Upper lobe of right lung (tissue), 1 donor: ENCODE measurements around the gene OR4E1. TPM values are rescaled to one million over a fixed set of nuclear protein-coding genes. Genes with fewer than 3 reads are reported as not detected.
"Not testable (repeated sequence)": the region's sequence is repeated elsewhere in the genome, so short reads cannot be mapped to it uniquely, and the experiment has no call there.

ENCODE experiments used
- ATAC-seq: fragments of 200-7000 bp; cut with Tn5 transposase; one replicate; pipeline ENCODE4 v1.9.1; 2020; ENCODE audit warnings: mild to moderate bottlenecking, moderate library complexity
- DNase-seq: peaks from one replicate; pipeline ENCODE4 v3.0.0-alpha.2; 2020
- H3K27ac ChIP-seq: fragments of 200-600 bp; one replicate; pipeline ENCODE4 v1.8.0; 2022
- H3K27me3 ChIP-seq: fragments of 200-600 bp; one replicate; pipeline ENCODE4 v1.8.0; 2022; ENCODE audit warnings: mild to moderate bottlenecking
- H3K36me3 ChIP-seq: fragments of 200-600 bp; one replicate; pipeline ENCODE4 v1.8.0; 2022
- H3K4me1 ChIP-seq: fragments of 200-600 bp; one replicate; pipeline ENCODE4 v1.8.0; 2022
- H3K4me3 ChIP-seq: fragments of 200-600 bp; one replicate; pipeline ENCODE4 v1.8.0; 2022; ENCODE audit warnings: mild to moderate bottlenecking
- H3K9me3 ChIP-seq: fragments of 200-600 bp; one replicate; pipeline ENCODE4 v1.8.0; 2022
- CTCF ChIP-seq: fragments of 200-600 bp; IDR thresholded peaks from one replicate; pipeline ENCODE4 v1.8.0; 2022; ENCODE audit warnings: antibody characterized with exemption
- intact Hi-C: fragments of 100-400 bp; cut with DNase I; formaldehyde crosslinking; loops from one replicate; pipeline ENCODE4 v1.11.0; 2022
- total RNA-seq: library from RNA; stranded (reverse); fragmentation: NEBNext Ultra II Directional; extraction: Animal tissue kit (Norgen Biotek cat#: 25700); gene quantifications from one replicate; pipeline ENCODE4 v1.2.1, GENCODE V29; 2021
- donor health status: DM: no; HTN: yes; CAD: no; lungs with severe emphysema.

The OR4E1 gene
- total RNA-seq, 1 donor from 2014 or later: not detected

- Histone ChIP-seq H3K36me3 (no peaks in the 10 kb centered on the region), H3K4me1 (no peaks in the 10 kb centered on the region), H3K4me3 (no peak overlapping the region), H3K27me3 (no peaks in the 10 kb centered on the region), H3K9me3 (no peaks in the 10 kb centered on the region), H3K27ac (no peak overlapping the region)
- ATAC-seq: peak; percentile 77
- no peak for DNase-seq
- intact Hi-C loops: no loop called here
- peak; percentile 82 for TF ChIP-seq CTCF
These were observed 37.8 kb upstream of the OR4E1 start for GRCh38 chr14:21711360-21711961.

DNA sequence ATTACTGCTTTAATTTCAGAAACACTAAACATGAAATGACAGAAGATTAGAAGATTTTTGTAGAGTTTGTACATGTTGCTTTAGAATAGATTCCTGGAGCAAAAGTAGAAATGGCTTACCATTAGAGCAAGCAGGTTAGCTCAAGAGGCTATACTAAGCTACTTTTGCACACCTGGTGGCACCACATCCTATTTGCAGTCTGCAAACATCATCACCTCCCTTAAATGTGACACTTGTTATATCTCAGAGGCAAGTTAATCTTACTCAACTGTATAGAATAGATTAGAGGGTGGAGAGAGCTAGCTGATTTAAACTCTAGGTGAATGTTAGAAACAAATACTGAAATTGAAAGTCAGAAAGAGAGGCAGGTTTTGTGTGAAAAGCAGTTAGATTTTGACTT lies 30.7 kb upstream of the OR4E1 start:
- intact Hi-C loops: no loop called here
- no peak for TF ChIP-seq CTCF
- Histone ChIP-seq H3K36me3 (no peaks in the 10 kb centered on the region), H3K9me3 (no peaks in the 10 kb centered on the region), H3K27me3 (no peaks in the 10 kb centered on the region), H3K27ac (no peak overlapping the region), H3K4me1 (no peaks in the 10 kb centered on the region), H3K4me3 (no peak overlapping the region)
- DNase-seq (no peak), ATAC-seq (no peak)

- H3K9me3 ChIP-seq: no peaks in the 10 kb centered on the region
- DNase-seq: no peak
- H3K4me3 ChIP-seq: no peak overlapping the region
- no peak for TF ChIP-seq CTCF
- H3K27ac ChIP-seq: no peak overlapping the region
- no peaks in the 10 kb centered on the region for H3K36me3 ChIP-seq
- intact Hi-C loops: no loop called here
- H3K27me3 ChIP-seq: no peaks in the 10 kb centered on the region
- no peaks in the 10 kb centered on the region for H3K4me1 ChIP-seq
- ATAC-seq: peak; percentile 20
These were observed 30.0 kb upstream of the OR4E1 start for GRCh38 chr14:21703357-21704326.

- no peaks in the 10 kb centered on the region for H3K27me3 ChIP-seq
- no peak for ATAC-seq
- H3K9me3 ChIP-seq: no peaks in the 10 kb centered on the region
- no peak for TF ChIP-seq CTCF
- no peaks in the 10 kb centered on the region for H3K36me3 ChIP-seq
- DNase-seq: no peak
- no peaks in the 10 kb centered on the region for H3K4me1 ChIP-seq
- no peak overlapping the region for H3K27ac ChIP-seq
- H3K4me3 ChIP-seq: no peak overlapping the region
- intact Hi-C loops: no loop called here
These were observed 28.7 kb upstream of the OR4E1 start for GRCh38 chr14:21702316-21702715.

GRCh38 chr14:21699551-21699950 lies 25.9 kb upstream of the OR4E1 start:
- intact Hi-C loops: no loop called here
- no peaks in the 10 kb centered on the region for H3K27me3 ChIP-seq
- no peaks in the 10 kb centered on the region for H3K36me3 ChIP-seq
- DNase-seq (no peak), ATAC-seq (no peak)
- TF ChIP-seq CTCF: no peak
- H3K27ac ChIP-seq: no peak overlapping the region
- H3K4me3 ChIP-seq: no peak overlapping the region
- H3K9me3 ChIP-seq: no peaks in the 10 kb centered on the region
- H3K4me1 ChIP-seq: no peaks in the 10 kb centered on the region

DNA sequence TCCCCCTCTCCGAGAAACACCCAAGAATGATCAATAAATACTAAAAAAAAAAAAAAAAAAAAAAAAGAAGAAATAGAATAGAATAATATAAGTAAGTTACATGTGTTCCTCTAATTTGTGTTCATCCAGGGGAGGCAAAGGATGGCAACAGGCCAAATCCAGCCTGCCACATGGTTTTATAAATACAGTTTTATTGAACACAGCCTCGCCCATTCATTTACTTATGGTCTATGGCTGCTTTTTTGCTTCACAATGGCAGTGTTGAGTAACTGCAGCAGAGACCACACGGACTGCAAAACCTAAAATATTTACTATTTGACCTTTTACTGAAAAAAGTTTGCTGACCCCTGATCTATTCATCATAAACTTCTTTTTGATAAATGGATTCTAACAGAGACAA lies 24.9 kb upstream of the OR4E1 start:
- H3K36me3 ChIP-seq, H3K9me3 ChIP-seq, H3K27me3 ChIP-seq, ATAC-seq, H3K27ac ChIP-seq, intact Hi-C loops, H3K4me3 ChIP-seq, H3K4me1 ChIP-seq, DNase-seq: not testable (repeated sequence)

DNA sequence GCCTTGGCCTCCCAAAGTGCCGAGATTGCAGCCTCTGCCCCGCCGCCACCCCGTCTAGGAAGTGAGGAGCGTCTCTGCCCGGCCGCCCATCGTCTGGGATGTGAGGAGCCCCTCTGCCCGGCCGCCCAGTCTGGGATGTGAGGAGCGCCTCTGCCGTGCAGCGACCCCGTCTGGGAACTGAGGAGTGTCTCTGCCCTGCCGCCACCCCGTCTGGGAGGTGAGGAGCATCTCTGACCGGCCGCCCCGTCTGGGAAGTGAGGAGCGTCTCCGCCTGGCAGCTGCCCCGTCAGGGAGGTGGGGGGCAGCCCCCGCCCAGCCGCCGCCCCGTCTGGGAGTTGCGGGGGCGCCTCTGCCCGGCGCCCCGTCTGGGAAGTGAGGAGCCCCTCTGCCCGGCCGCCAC lies 24.0 kb upstream of the OR4E1 start:
- intact Hi-C loops, H3K4me1 ChIP-seq, H3K9me3 ChIP-seq, ATAC-seq, DNase-seq, H3K4me3 ChIP-seq, H3K36me3 ChIP-seq, H3K27ac ChIP-seq, H3K27me3 ChIP-seq: not testable (repeated sequence)
